ENCODE measurements around the gene PCDH1. TPM values are rescaled to one million over a fixed set of nuclear protein-coding genes. Genes with fewer than 3 reads are reported as not detected.
"Not testable (repeated sequence)": the region's sequence is repeated elsewhere in the genome, so short reads cannot be mapped to it uniquely, and the experiment has no call there.

Gene PCDH1
- total RNA-seq, 1 experiment from 2014 or later: 146 TPM

DNA sequence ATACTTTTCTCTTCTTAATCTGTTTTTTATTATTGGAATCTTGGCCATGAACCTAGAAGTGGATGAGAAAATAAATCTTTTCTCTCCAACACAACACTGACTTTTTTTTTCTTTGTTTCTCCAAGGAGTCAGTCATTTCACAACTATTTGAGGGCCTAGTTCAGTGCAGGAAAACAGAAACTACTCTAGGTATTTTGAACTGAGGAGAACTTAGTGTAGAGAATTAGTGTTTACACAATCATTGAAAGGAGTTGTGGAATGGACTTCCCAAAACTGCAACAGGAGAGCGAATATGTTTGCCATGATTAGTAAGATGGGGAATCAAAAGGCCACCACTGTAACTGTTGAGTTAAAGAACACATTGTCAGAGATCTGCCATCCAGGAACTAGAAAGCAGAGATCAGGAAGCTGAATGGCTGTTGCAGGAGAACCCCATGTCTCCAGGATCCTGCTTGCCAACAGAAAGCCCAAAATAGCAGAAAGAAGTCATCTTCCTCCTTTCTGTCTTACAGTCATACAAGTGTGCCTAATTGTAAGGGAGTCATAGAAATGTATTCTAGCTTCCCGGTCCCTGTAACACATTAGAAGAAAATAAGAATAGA, 20.3 kb upstream of the PCDH1 start:
- Mint-ChIP-seq H3K27ac (ENCODE audit: unreplicated experiment) (no peak overlapping the region), H3K36me3 (ENCODE audit: insufficient read depth, unreplicated experiment) (no peaks in the 10 kb centered on the region), H3K9me3 (ENCODE audit: low read depth, unreplicated experiment) (no peaks in the 10 kb centered on the region), H3K4me1 (ENCODE audit: low read depth, unreplicated experiment) (no peaks in the 10 kb centered on the region), H3K4me3 (ENCODE audit: low read depth, unreplicated experiment) (no peak overlapping the region), H3K27me3 (ENCODE audit: unreplicated experiment) (peaks cover 26% of the 10 kb centered on the region)
- CTCF ChIA-PET: no interaction called here
- BruUV-seq (replicated peaks): no TSS peak
- intact Hi-C loops (cut with micrococcal nuclease; ENCODE audit: unreplicated experiment): no loop called here
- DNase-seq: no peak
- TF ChIP-seq, protein P1, sequence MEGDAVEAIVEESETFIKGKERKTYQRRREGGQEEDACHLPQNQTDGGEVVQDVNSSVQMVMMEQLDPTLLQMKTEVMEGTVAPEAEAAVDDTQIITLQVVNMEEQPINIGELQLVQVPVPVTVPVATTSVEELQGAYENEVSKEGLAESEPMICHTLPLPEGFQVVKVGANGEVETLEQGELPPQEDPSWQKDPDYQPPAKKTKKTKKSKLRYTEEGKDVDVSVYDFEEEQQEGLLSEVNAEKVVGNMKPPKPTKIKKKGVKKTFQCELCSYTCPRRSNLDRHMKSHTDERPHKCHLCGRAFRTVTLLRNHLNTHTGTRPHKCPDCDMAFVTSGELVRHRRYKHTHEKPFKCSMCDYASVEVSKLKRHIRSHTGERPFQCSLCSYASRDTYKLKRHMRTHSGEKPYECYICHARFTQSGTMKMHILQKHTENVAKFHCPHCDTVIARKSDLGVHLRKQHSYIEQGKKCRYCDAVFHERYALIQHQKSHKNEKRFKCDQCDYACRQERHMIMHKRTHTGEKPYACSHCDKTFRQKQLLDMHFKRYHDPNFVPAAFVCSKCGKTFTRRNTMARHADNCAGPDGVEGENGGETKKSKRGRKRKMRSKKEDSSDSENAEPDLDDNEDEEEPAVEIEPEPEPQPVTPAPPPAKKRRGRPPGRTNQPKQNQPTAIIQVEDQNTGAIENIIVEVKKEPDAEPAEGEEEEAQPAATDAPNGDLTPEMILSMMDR (IDR thresholded peaks at IDR 0.05; ENCODE audit: unreplicated experiment): no peak

DNA sequence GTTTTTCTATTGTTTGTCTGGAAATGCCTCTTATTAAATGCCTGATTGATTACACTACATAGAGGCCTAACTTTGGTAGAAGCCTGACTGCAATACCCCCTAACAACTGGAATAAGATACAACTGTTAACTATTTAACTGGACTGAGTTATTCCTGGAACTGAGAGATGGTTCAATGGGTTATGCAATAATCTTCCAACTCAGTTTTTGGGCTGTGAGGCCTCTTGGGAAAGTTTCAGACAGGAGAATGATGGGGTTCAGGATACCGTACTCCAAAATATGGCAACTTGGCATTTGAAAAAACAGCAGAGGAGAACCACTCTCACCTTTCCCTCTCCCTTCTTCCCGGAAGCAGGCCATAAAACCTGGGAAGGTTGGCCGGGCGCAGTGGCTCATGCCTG, 19.2 kb upstream of the PCDH1 start:
- CTCF ChIA-PET: interaction anchor here (0.6 to 0.7 kb wide), 3 partner anchors 16 to 323 kb away, joined by 3 to 4 read pairs (median 3); no protein-coding TSS in a partner anchor
- intact Hi-C loops (cut with micrococcal nuclease; ENCODE audit: unreplicated experiment): no loop called here
- no peak overlapping the region for H3K27ac Mint-ChIP-seq (ENCODE audit: unreplicated experiment)
- TF ChIP-seq, protein P1 (IDR thresholded peaks at IDR 0.05; ENCODE audit: unreplicated experiment): no peak
- no peaks in the 10 kb centered on the region for H3K4me1 Mint-ChIP-seq (ENCODE audit: low read depth, unreplicated experiment)
- H3K9me3 Mint-ChIP-seq (ENCODE audit: low read depth, unreplicated experiment): no peaks in the 10 kb centered on the region
- no peak for DNase-seq
- H3K27me3 Mint-ChIP-seq (ENCODE audit: unreplicated experiment): peaks cover 26% of the 10 kb centered on the region
- no peaks in the 10 kb centered on the region for H3K36me3 Mint-ChIP-seq (ENCODE audit: insufficient read depth, unreplicated experiment)
- BruUV-seq (replicated peaks): no TSS peak
- H3K4me3 Mint-ChIP-seq (ENCODE audit: low read depth, unreplicated experiment): no peak overlapping the region

DNA sequence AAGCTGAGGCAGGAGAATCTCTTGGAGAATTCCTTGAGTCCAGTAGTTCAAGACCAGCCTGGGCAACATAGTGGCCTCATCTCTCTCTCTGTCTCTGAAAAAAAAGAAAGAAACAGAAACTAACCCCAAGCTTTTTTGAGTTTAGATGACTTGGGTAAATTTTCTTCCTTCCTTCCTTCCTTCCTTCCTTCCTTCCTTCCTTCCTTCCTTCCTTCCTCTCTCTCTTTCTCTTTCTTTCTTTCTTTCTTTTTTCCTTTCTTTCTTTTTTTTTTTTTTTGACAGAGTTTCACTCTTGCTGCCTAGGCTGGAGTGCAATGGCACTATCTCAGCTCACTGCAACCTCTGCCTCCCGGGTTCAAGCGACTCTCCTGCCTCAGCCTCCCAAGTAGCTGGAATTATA, 12.2 kb upstream of the PCDH1 start:
- DNase-seq; BruUV-seq (replicated peaks); H3K36me3 Mint-ChIP-seq (ENCODE audit: insufficient read depth, unreplicated experiment); H3K27ac Mint-ChIP-seq (ENCODE audit: unreplicated experiment); H3K9me3 Mint-ChIP-seq (ENCODE audit: low read depth, unreplicated experiment); intact Hi-C loops (cut with micrococcal nuclease; ENCODE audit: unreplicated experiment); H3K4me1 Mint-ChIP-seq (ENCODE audit: low read depth, unreplicated experiment); H3K4me3 Mint-ChIP-seq (ENCODE audit: low read depth, unreplicated experiment): not testable (repeated sequence)
- H3K27me3 Mint-ChIP-seq (ENCODE audit: unreplicated experiment): peaks cover 13% of the 10 kb centered on the region
- CTCF ChIA-PET: interaction anchor here (0.6 to 2.1 kb wide), 7 partner anchors 11 to 216 kb away, joined by 3 to 21 read pairs (median 12); partner anchors contain the start of gene PCDH1

DNA sequence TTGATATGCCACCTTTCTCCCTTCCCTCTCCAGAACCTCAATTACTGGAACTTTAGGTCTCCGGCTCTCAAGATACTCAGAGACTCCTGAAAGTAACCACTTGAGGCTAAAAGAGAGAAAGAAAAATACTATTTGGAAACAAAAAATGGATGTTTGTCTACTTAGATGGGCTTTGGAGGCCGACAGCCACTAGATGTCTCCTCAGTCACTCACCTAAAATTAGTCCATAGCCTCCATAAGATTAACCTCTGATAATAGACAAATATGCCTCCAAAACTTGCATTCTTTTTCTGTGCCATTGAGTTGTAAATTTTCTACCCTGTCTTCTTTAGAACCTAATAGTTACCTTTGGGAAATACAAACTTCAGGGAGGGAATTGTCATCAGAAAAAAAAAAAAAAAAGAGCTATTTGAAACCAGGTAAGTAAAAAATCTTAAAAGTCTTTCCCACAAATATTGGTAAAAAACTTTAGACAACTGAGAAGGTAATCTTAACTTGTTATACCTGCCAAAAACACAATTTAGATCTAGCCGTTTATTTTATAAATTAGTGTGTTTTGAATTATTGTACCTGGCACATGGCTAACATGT, 11.2 kb upstream of the PCDH1 start:
- CTCF ChIA-PET: interaction anchor here (0.6 to 2.1 kb wide), 9 partner anchors 10 to 790 kb away, joined by 3 to 21 read pairs (median 4); partner anchors contain the start of gene PCDH1
- Mint-ChIP-seq H3K27me3 (ENCODE audit: unreplicated experiment) (peaks cover 24% of the 10 kb centered on the region), H3K4me1 (ENCODE audit: low read depth, unreplicated experiment) (no peaks in the 10 kb centered on the region), H3K4me3 (ENCODE audit: low read depth, unreplicated experiment) (no peak overlapping the region), H3K27ac (ENCODE audit: unreplicated experiment) (no peak overlapping the region), H3K36me3 (ENCODE audit: insufficient read depth, unreplicated experiment) (no peaks in the 10 kb centered on the region), H3K9me3 (ENCODE audit: low read depth, unreplicated experiment) (no peaks in the 10 kb centered on the region)
- TF ChIP-seq, protein P1 (IDR thresholded peaks at IDR 0.05; ENCODE audit: unreplicated experiment): no peak
- intact Hi-C loops (cut with micrococcal nuclease; ENCODE audit: unreplicated experiment): loop anchor here (1.0 kb wide), 1 partner anchor 71 kb away; no protein-coding TSS in a partner anchor
- no peak for DNase-seq
- no TSS peak for BruUV-seq (replicated peaks)

DNA sequence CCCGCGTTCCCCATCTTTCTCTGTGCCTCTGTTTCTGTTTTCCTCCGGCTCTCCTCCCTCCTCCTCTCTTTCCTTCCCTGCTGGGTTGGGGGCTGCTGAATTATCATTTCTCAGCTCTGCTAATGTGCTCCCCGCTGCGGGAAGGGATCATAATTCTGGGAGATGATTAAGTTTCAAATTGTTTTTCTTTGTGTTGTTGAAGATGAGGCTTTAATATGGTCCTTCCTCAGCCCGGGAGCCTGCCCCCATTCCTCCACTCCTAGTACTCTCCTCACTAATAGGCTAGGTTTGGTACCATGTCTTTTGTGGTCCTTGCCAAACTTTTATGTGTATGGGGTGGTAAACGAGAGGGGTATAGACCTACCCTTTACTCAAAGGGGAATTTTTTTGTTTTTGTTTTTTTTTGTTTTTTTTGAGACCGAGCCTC, 5.7 kb upstream of the PCDH1 start:
- no peak for DNase-seq
- Mint-ChIP-seq H3K36me3 (ENCODE audit: insufficient read depth, unreplicated experiment) (peaks cover 9% of the 10 kb centered on the region), H3K27me3 (ENCODE audit: unreplicated experiment) (peaks cover 65% of the 10 kb centered on the region), H3K4me3 (ENCODE audit: low read depth, unreplicated experiment) (no peak overlapping the region), H3K27ac (ENCODE audit: unreplicated experiment) (no peak overlapping the region), H3K4me1 (ENCODE audit: low read depth, unreplicated experiment) (peaks cover 20% of the 10 kb centered on the region), H3K9me3 (ENCODE audit: low read depth, unreplicated experiment) (no peaks in the 10 kb centered on the region)
- no TSS peak for BruUV-seq (replicated peaks)
- CTCF ChIA-PET: interaction anchor here (1.4 kb wide), 1 partner anchor 77 kb away, joined by 4 read pairs; no protein-coding TSS in a partner anchor
- intact Hi-C loops (cut with micrococcal nuclease; ENCODE audit: unreplicated experiment): no loop called here
- TF ChIP-seq, protein P1 (IDR thresholded peaks at IDR 0.05; ENCODE audit: unreplicated experiment): no peak

Measured in Calu3 (cell line).